HepG2 (cell line): Measurements from ENCODE around the gene VAMP5. TPM values are rescaled to one million over a fixed set of nuclear protein-coding genes. Genes with fewer than 3 reads are reported as not detected.
A peak's percentile ranks its signal among the peaks of the same experiment; 100 is the strongest.

ENCODE experiments used
- ATAC-seq: fragments of 200-7000 bp; cut with Tn5 transposase; 3 replicates; pipeline ENCODE4 v1.9.1; 2020; ENCODE audit warnings: mild to moderate bottlenecking, moderate library complexity
- BruUV-seq: library from RNA; stranded (reverse); fragments of 400-500 nt; replicated peaks from 2 replicates; lab custom pipeline; 2021; lab: Mats Ljungman, UMichigan
- CTCF ChIA-PET: fragments of 300-600 bp; formaldehyde crosslinking; extraction: SDS; loops from one replicate; lab custom pipeline; 2021; ENCODE audit warnings: low total read pairs, inconsistent platforms, low intra/inter-chr PET ratio; lab: Yijun Ruan, JAX
- POLR2A ChIA-PET: fragments of 350-600 bp; sonication (Branson Sonifier 250); formaldehyde crosslinking; loops from one replicate; lab custom pipeline; 2020; ENCODE audit warnings: antibody characterized with exemption, inconsistent platforms; lab: Yijun Ruan, JAX
- DNase-seq: peaks from one replicate; pipeline ENCODE4 v3.0.0-alpha.2; 2015; ENCODE audit warnings: low spot score
- FAIRE-seq: peaks from 3 replicates; lab custom pipeline; 2011; peaks lifted over from hg19 to GRCh38; lab: Jason Lieb, UNC
- H2AFZ ChIP-seq: one replicate; pipeline ENCODE4 v1.6.1; 2011; ENCODE audit warnings: low read length, inconsistent platforms
- H3K27ac ChIP-seq: fragments of 300-600 bp; 3 replicates; pipeline ENCODE4 v1.8.0; 2011; ENCODE audit warnings: mixed run types, mild to moderate bottlenecking, mixed read lengths, low read length, inconsistent platforms; ENCODE audit not compliant: insufficient read depth; ENCODE audit errors: extremely low read length
- H3K27me3 ChIP-seq, 2 experiments: fragments of 200-600 bp in 1 of 2; 2 replicates in 1 of 2; 3 replicates in 1 of 2; pipeline versions ENCODE4 v1.6.0 to v1.8.0; 2011; ENCODE audit warnings: low read length in 2 of 2, mild to moderate bottlenecking in 2 of 2, moderate library complexity in 2 of 2, inconsistent platforms in 1 of 2; ENCODE audit not compliant: insufficient read depth in 2 of 2, control insufficient read depth in 1 of 2
- H3K36me3 ChIP-seq, 2 experiments: fragments of 200-600 bp in 1 of 2; replicated peaks in 1 of 2; 2 replicates in 1 of 2; 3 replicates in 1 of 2; pipeline versions ENCODE4 v1.5.1 to v1.8.0; 2011; ENCODE audit warnings: low read length in 2 of 2, inconsistent platforms in 1 of 2; ENCODE audit not compliant: insufficient read depth in 2 of 2, control insufficient read depth in 1 of 2
- H3K4me1 ChIP-seq: 2 replicates; pipeline ENCODE4 v1.5.1; 2012; ENCODE audit warnings: low read length, inconsistent platforms; ENCODE audit not compliant: insufficient read depth
- H3K4me2 ChIP-seq: 2 replicates; pipeline ENCODE4 v1.6.0; 2011; ENCODE audit warnings: low read depth, low read length, inconsistent platforms
- H3K4me3 ChIP-seq, 3 experiments: fragments of 200-600 bp in 1 of 3; sonication (generic), shearing (Covaris generic) in 1 of 3; replicated peaks in 1 of 3; 2 replicates each; pipeline ENCODE4 v1.5.1; 2011 to 2016; ENCODE audit warnings: low read length in 3 of 3, inconsistent platforms in 2 of 3, low read depth in 2 of 3, mild to moderate bottlenecking in 2 of 3, control low read depth in 1 of 3, mixed read lengths in 1 of 3; ENCODE audit not compliant: insufficient read depth in 1 of 3
- H3K79me2 ChIP-seq: one replicate; pipeline ENCODE4 v1.6.1; 2011; ENCODE audit warnings: low read length, inconsistent platforms; ENCODE audit not compliant: insufficient read depth
- H3K9ac ChIP-seq: 2 replicates; pipeline ENCODE4 v1.6.0; 2011; ENCODE audit warnings: mild to moderate bottlenecking, low read depth, low read length, inconsistent platforms; ENCODE audit not compliant: insufficient read depth
- H3K9me3 ChIP-seq: 2 replicates; pipeline ENCODE4 v1.5.1; 2012; ENCODE audit warnings: mild to moderate bottlenecking, low read length
- H4K20me1 ChIP-seq: 2 replicates; pipeline ENCODE4 v1.6.0; 2011; ENCODE audit warnings: inconsistent platforms, mild to moderate bottlenecking, low read length, moderate library complexity; ENCODE audit not compliant: insufficient read depth
- ARID4A ChIP-seq: sonication (generic); formaldehyde crosslinking; IDR thresholded peaks from 2 replicates; pipeline ENCODE4 v1.5.0; 2020; ENCODE audit warnings: mild to moderate bottlenecking, missing genetic modification reagents, borderline replicate concordance
- KDM2A ChIP-seq: sonication (generic); formaldehyde crosslinking; IDR thresholded peaks from 2 replicates; pipeline ENCODE4 v1.4.0; 2020; ENCODE audit warnings: low read depth, missing genetic modification reagents, borderline replicate concordance
- KDM5B ChIP-seq: sonication (generic); formaldehyde crosslinking; IDR thresholded peaks from 2 replicates; pipeline ENCODE4 v1.4.0; 2020; ENCODE audit warnings: missing genetic modification reagents, mild to moderate bottlenecking, borderline replicate concordance
- MYC ChIP-seq: sonication (generic); formaldehyde crosslinking; IDR thresholded peaks from 2 replicates; pipeline ENCODE4 v1.9.0; 2021; ENCODE audit warnings: missing genetic modification reagents, borderline replicate concordance
- ZBTB38 ChIP-seq: sonication (generic); formaldehyde crosslinking; IDR thresholded peaks from 2 replicates; pipeline ENCODE4 v1.5.1; 2020; ENCODE audit warnings: mild to moderate bottlenecking, missing genetic modification reagents
- ZNF18 ChIP-seq: sonication (generic); formaldehyde crosslinking; IDR thresholded peaks from 2 replicates; pipeline ENCODE4 v1.8.0; 2022; ENCODE audit warnings: mild to moderate bottlenecking, missing genetic modification reagents; ENCODE audit not compliant: insufficient replicate concordance
- ZNF234 ChIP-seq: sonication (generic); formaldehyde crosslinking; conservative IDR thresholded peaks from 2 replicates; pipeline ENCODE4 v1.5.1; 2020; ENCODE audit warnings: mild to moderate bottlenecking, missing genetic modification reagents
- ZNF451 ChIP-seq: sonication (generic); formaldehyde crosslinking; IDR thresholded peaks from 2 replicates; pipeline ENCODE4 v1.5.0; 2020; ENCODE audit warnings: mild to moderate bottlenecking, missing genetic modification reagents
- WGBS: methylation state at CpG from one replicate; pipeline ENCODE4 v1.1.6; 2017; ENCODE audit warnings: low lambda C conversion rate; 5-methylcytosine and 5-hydroxymethylcytosine counted together
- in situ Hi-C: cut with HindIII; loops from 2 replicates; pipeline ENCODE4 v1.10.0; 2017; ENCODE audit warnings: low pct_unique_long_range_greater_than_20kb; ENCODE audit not compliant: extremely low pct_ligation_motif_present
- intact Hi-C: fragments of 100-400 bp; cut with micrococcal nuclease; formaldehyde crosslinking; loops from one replicate; pipeline ENCODE4 v1.10.0; 2022; ENCODE audit not compliant: unreplicated experiment
- polyA plus RNA-seq, 8 experiments: library from polyadenylated mRNA; depleted of rRNA in 3 of 8; stranded (reverse) in 7 of 8; unstranded in 1 of 8; fragments of >200 nt; fragmentation: Illumina TruSeq in 4 of 8; extraction: Trizol in 4 of 8; gene quantifications; 2 replicates each; pipeline versions ENCODE4 v1.2.1 to v1.2.3, GENCODE V29; 2011 to 2016; ENCODE audit warnings: low read depth in 4 of 8, missing spikeins in 1 of 8, mixed read lengths in 1 of 8; ENCODE audit not compliant: insufficient read depth in 1 of 8
- total RNA-seq, 5 experiments: library from RNA; depleted of rRNA; stranded (reverse); fragments of >200 nt; fragmentation: Illumina TruSeq; extraction: Trizol; gene quantifications; 2 replicates each; pipeline ENCODE4 v1.2.3, GENCODE V29; 2016; ENCODE audit warnings: low read depth in 1 of 5
- TF ChIP-seq, protein P1 (sequence below): sonication (generic); formaldehyde crosslinking; IDR thresholded peaks from 2 replicates; pipeline ENCODE4 v1.4.0; 2020; ENCODE audit warnings: missing genetic modification reagents, borderline replicate concordance

VAMP5 gene
- total and polyA plus RNA-seq, 2 of the 13 experiments (the other 11 are each of a cell fraction or from before 2014, with no cell fraction given): 7.2 to 56.7 TPM

DNA sequence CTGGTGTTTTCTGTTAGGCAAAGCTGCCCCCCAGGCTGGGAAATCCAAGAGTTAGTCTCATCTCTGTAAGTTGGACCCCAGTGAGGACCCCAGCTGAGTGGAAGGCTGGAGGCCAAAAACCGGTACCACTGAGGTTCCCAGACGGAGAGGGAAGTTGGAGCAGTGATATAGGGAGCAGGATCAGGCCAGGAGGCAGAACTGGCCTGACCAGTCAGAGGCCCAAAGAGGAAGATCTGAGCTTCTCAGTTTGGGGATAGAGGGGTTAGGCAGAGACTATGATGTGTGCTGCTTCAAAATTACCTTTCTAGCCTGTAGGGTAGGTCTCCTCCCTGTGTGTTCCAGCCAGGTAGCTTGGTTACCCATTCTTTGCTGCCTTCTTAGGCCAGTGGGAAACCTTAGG is 6.7 kb downstream of the VAMP5 start (continued):
- TF ChIP-seq, protein P1, sequence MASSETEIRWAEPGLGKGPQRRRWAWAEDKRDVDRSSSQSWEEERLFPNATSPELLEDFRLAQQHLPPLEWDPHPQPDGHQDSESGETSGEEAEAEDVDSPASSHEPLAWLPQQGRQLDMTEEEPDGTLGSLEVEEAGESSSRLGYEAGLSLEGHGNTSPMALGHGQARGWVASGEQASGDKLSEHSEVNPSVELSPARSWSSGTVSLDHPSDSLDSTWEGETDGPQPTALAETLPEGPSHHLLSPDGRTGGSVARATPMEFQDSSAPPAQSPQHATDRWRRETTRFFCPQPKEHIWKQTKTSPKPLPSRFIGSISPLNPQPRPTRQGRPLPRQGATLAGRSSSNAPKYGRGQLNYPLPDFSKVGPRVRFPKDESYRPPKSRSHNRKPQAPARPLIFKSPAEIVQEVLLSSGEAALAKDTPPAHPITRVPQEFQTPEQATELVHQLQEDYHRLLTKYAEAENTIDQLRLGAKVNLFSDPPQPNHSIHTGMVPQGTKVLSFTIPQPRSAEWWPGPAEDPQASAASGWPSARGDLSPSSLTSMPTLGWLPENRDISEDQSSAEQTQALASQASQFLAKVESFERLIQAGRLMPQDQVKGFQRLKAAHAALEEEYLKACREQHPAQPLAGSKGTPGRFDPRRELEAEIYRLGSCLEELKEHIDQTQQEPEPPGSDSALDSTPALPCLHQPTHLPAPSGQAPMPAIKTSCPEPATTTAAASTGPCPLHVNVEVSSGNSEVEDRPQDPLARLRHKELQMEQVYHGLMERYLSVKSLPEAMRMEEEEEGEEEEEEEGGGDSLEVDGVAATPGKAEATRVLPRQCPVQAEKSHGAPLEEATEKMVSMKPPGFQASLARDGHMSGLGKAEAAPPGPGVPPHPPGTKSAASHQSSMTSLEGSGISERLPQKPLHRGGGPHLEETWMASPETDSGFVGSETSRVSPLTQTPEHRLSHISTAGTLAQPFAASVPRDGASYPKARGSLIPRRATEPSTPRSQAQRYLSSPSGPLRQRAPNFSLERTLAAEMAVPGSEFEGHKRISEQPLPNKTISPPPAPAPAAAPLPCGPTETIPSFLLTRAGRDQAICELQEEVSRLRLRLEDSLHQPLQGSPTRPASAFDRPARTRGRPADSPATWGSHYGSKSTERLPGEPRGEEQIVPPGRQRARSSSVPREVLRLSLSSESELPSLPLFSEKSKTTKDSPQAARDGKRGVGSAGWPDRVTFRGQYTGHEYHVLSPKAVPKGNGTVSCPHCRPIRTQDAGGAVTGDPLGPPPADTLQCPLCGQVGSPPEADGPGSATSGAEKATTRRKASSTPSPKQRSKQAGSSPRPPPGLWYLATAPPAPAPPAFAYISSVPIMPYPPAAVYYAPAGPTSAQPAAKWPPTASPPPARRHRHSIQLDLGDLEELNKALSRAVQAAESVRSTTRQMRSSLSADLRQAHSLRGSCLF (CRISPR knock-in tag): no peak
- no peak for TF ChIP-seq KDM2A
- TF ChIP-seq MYC (CRISPR knock-in tag): no peak
- TF ChIP-seq ZNF234 (CRISPR knock-in tag): no peak

DNA sequence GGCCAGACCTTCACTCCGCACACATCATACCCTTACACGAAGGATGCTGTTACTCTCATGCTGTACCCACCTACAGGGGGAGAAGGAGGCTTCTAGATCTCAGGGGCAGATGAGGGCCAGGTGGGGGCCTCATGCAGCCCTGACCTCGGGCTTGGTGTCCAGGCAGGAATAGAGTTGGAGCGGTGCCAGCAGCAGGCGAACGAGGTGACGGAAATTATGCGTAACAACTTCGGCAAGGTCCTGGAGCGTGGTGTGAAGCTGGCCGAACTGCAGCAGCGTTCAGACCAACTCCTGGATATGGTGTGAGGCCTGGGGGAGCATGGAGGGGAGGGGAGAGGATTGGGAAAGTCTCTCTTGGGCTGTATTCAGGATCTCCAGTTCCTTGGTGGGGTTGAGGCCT is 7.3 kb downstream of the VAMP5 start:
- TF ChIP-seq KDM5B (CRISPR knock-in tag): 0 out of 2 replicates have a peak, but pooled peaks have one; percentile 21
- 0 out of 2 replicates have a peak, but pooled peaks have one; percentile 4 for TF ChIP-seq ARID4A (CRISPR knock-in tag)
- peak; percentile 35; the same call in 1 of the 2 replicates for TF ChIP-seq ZNF451 (CRISPR knock-in tag)
- TF ChIP-seq ZBTB38 (CRISPR knock-in tag): peak; percentile 84
- TF ChIP-seq ZNF18 (CRISPR knock-in tag): no peak
- Histone ChIP-seq H3K9me3 (no peaks in the 10 kb centered on the region), H3K4me3 (no peak overlapping the region), H3K27me3 (no peaks in the 10 kb centered on the region; a peak in 1 of 5 replicates), H3K4me1 (peaks cover 86% of the 10 kb centered on the region), H3K36me3 (peaks cover 0 to 2% of the 10 kb centered on the region in 2 experiments; a peak in 1 of 5 replicates), H3K9ac (no peak overlapping the region), H3K27ac (no peak overlapping the region), H3K4me2 (no peak overlapping the region), H4K20me1 (0 out of 2 replicates have a peak, but pooled peaks cover 2% of the 10 kb centered on the region), H2AFZ (no peak overlapping the region), H3K79me2 (peaks cover 11% of the 10 kb centered on the region)
- FAIRE-seq (no peak), ATAC-seq (no peak), DNase-seq (no peak)
- CTCF ChIA-PET: no interaction called here
- BruUV-seq: no TSS peak
- 80% methylated on average over 12 of the region's 12 CpGs for WGBS
- POLR2A ChIA-PET: interaction anchor here (1.9 to 25.9 kb wide), 6 partner anchors 12 to 267 kb away, joined by 4 to 795 read pairs (median 64); partner anchors contain the start of genes C2orf68, GGCX, MAT2A and RNF181
- in situ Hi-C loops (no loop called here), intact Hi-C loops (no loop called here)
